ENCODE measurements around the gene SPECC1. TPM values are rescaled to one million over a fixed set of nuclear protein-coding genes. Genes with fewer than 3 reads are reported as not detected.

The SPECC1 gene
- total RNA-seq, 1 experiment from 2014 or later = 103 TPM

- CTCF ChIA-PET = interaction anchor here (0.9 to 1.5 kb wide), 3 partner anchors 89 to 307 kb away, joined by 3 to 8 read pairs (median 3); partner anchors contain the start of gene SPECC1
- ATAC-seq (no peak), DNase-seq (ENCODE audit: low spot score) (no peak)
- H3K9me3 Mint-ChIP-seq = no peaks in the 10 kb centered on the region
- POLR2A ChIA-PET = no interaction called here
- H3K36me3 Mint-ChIP-seq = peaks cover 3% of the 10 kb centered on the region; the same call in 1 of the 2 replicates
- H3K4me3 Mint-ChIP-seq = no peak overlapping the region
- no peak overlapping the region for H3K27ac Mint-ChIP-seq
- 0 out of 2 replicates have a peak, but pooled peaks cover 3% of the 10 kb centered on the region for H3K27me3 Mint-ChIP-seq (ENCODE audit: low read depth)
- TF ChIP-seq, protein P1, sequence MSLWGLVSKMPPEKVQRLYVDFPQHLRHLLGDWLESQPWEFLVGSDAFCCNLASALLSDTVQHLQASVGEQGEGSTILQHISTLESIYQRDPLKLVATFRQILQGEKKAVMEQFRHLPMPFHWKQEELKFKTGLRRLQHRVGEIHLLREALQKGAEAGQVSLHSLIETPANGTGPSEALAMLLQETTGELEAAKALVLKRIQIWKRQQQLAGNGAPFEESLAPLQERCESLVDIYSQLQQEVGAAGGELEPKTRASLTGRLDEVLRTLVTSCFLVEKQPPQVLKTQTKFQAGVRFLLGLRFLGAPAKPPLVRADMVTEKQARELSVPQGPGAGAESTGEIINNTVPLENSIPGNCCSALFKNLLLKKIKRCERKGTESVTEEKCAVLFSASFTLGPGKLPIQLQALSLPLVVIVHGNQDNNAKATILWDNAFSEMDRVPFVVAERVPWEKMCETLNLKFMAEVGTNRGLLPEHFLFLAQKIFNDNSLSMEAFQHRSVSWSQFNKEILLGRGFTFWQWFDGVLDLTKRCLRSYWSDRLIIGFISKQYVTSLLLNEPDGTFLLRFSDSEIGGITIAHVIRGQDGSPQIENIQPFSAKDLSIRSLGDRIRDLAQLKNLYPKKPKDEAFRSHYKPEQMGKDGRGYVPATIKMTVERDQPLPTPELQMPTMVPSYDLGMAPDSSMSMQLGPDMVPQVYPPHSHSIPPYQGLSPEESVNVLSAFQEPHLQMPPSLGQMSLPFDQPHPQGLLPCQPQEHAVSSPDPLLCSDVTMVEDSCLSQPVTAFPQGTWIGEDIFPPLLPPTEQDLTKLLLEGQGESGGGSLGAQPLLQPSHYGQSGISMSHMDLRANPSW (CRISPR knock-in tag; conservative IDR thresholded peaks at IDR 0.05; ENCODE audit: low read depth) = no peak
- TF ChIP-seq TP53 (CRISPR knock-in tag; IDR thresholded peaks at IDR 0.05) = no peak
- no peak for TF ChIP-seq RELA (CRISPR knock-in tag; IDR thresholded peaks at IDR 0.05; ENCODE audit: borderline replicate concordance)
- no peak for TF ChIP-seq ZSCAN18 (CRISPR knock-in tag; IDR thresholded peaks at IDR 0.05)
- TF ChIP-seq, protein P2, sequence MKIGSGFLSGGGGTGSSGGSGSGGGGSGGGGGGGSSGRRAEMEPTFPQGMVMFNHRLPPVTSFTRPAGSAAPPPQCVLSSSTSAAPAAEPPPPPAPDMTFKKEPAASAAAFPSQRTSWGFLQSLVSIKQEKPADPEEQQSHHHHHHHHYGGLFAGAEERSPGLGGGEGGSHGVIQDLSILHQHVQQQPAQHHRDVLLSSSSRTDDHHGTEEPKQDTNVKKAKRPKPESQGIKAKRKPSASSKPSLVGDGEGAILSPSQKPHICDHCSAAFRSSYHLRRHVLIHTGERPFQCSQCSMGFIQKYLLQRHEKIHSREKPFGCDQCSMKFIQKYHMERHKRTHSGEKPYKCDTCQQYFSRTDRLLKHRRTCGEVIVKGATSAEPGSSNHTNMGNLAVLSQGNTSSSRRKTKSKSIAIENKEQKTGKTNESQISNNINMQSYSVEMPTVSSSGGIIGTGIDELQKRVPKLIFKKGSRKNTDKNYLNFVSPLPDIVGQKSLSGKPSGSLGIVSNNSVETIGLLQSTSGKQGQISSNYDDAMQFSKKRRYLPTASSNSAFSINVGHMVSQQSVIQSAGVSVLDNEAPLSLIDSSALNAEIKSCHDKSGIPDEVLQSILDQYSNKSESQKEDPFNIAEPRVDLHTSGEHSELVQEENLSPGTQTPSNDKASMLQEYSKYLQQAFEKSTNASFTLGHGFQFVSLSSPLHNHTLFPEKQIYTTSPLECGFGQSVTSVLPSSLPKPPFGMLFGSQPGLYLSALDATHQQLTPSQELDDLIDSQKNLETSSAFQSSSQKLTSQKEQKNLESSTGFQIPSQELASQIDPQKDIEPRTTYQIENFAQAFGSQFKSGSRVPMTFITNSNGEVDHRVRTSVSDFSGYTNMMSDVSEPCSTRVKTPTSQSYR (CRISPR knock-in tag; IDR thresholded peaks at IDR 0.05) = no peak
- no peak for TF ChIP-seq HMGA2 (CRISPR knock-in tag; IDR thresholded peaks at IDR 0.05)
- TF ChIP-seq, protein P3, sequence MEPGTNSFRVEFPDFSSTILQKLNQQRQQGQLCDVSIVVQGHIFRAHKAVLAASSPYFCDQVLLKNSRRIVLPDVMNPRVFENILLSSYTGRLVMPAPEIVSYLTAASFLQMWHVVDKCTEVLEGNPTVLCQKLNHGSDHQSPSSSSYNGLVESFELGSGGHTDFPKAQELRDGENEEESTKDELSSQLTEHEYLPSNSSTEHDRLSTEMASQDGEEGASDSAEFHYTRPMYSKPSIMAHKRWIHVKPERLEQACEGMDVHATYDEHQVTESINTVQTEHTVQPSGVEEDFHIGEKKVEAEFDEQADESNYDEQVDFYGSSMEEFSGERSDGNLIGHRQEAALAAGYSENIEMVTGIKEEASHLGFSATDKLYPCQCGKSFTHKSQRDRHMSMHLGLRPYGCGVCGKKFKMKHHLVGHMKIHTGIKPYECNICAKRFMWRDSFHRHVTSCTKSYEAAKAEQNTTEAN (CRISPR knock-in tag; IDR thresholded peaks at IDR 0.05) = no peak
- no peak for TF ChIP-seq EMX1 (CRISPR knock-in tag; IDR thresholded peaks at IDR 0.05)
- TF ChIP-seq ELF4 (CRISPR knock-in tag; IDR thresholded peaks at IDR 0.05; ENCODE audit: low read depth) = no peak
- TF ChIP-seq, protein P4, sequence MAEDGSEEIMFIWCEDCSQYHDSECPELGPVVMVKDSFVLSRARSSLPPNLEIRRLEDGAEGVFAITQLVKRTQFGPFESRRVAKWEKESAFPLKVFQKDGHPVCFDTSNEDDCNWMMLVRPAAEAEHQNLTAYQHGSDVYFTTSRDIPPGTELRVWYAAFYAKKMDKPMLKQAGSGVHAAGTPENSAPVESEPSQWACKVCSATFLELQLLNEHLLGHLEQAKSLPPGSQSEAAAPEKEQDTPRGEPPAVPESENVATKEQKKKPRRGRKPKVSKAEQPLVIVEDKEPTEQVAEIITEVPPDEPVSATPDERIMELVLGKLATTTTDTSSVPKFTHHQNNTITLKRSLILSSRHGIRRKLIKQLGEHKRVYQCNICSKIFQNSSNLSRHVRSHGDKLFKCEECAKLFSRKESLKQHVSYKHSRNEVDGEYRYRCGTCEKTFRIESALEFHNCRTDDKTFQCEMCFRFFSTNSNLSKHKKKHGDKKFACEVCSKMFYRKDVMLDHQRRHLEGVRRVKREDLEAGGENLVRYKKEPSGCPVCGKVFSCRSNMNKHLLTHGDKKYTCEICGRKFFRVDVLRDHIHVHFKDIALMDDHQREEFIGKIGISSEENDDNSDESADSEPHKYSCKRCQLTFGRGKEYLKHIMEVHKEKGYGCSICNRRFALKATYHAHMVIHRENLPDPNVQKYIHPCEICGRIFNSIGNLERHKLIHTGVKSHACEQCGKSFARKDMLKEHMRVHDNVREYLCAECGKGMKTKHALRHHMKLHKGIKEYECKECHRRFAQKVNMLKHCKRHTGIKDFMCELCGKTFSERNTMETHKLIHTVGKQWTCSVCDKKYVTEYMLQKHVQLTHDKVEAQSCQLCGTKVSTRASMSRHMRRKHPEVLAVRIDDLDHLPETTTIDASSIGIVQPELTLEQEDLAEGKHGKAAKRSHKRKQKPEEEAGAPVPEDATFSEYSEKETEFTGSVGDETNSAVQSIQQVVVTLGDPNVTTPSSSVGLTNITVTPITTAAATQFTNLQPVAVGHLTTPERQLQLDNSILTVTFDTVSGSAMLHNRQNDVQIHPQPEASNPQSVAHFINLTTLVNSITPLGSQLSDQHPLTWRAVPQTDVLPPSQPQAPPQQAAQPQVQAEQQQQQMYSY (CRISPR knock-in tag; IDR thresholded peaks at IDR 0.05) = no peak
- TF ChIP-seq ETV6 (CRISPR knock-in tag; IDR thresholded peaks at IDR 0.05) = no peak
- no peak for TF ChIP-seq PRRX2 (CRISPR knock-in tag; IDR thresholded peaks at IDR 0.05)
- TF ChIP-seq, protein P5, sequence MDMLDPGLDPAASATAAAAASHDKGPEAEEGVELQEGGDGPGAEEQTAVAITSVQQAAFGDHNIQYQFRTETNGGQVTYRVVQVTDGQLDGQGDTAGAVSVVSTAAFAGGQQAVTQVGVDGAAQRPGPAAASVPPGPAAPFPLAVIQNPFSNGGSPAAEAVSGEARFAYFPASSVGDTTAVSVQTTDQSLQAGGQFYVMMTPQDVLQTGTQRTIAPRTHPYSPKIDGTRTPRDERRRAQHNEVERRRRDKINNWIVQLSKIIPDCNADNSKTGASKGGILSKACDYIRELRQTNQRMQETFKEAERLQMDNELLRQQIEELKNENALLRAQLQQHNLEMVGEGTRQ (CRISPR knock-in tag; IDR thresholded peaks at IDR 0.05) = no peak
- no peak for TF ChIP-seq NFATC4 (CRISPR knock-in tag; IDR thresholded peaks at IDR 0.05)
- no peaks in the 10 kb centered on the region for H3K4me1 Mint-ChIP-seq
Observed at GRCh38 chr17:20315821-20316220, 306.7 kb downstream of the SPECC1 start.
